Activated T-cell treated with anti-CD3 and anti-CD28 coated beads, Interleukin-2, amount 50 U/mL, for 4 hours (primary cell): ENCODE measurements around the gene FAM83C. TPM values are rescaled to one million over a fixed set of nuclear protein-coding genes. Genes with fewer than 3 reads are reported as not detected.

Experiments used
- ATAC-seq, 2 donors: fragments of 200-7000 bp; cut with Tn5 transposase; one replicate each; pipeline ENCODE4 v1.10.0; 2021
- DNase-seq: peaks from one replicate; pipeline ENCODE4 v3.0.0-alpha.2; 2020
- H3K27me3 Mint-ChIP-seq: one replicate; pipeline ENCODE4 v1.8.0; 2021; ENCODE audit warnings: low read depth, mixed read lengths
- H3K36me3 Mint-ChIP-seq: one replicate; pipeline ENCODE4 v1.8.0; 2022; ENCODE audit warnings: mixed read lengths; ENCODE audit not compliant: insufficient read depth
- H3K4me1 Mint-ChIP-seq: one replicate; pipeline ENCODE4 v1.8.0; 2021; ENCODE audit warnings: low read depth, mixed read lengths
- H3K4me3 Mint-ChIP-seq: one replicate; pipeline ENCODE4 v1.8.0; 2021; ENCODE audit warnings: mild to moderate bottlenecking, moderate library complexity, mixed read lengths
- H3K9me3 Mint-ChIP-seq: one replicate; pipeline ENCODE4 v1.8.0; 2021; ENCODE audit warnings: mixed read lengths
- total RNA-seq, 3 donors: library from RNA; stranded (reverse); gene quantifications; one replicate each; pipeline ENCODE4 v1.2.1, GENCODE V29; 2021

FAM83C gene
- total RNA-seq, 3 donors from 2014 or later = not detected

DNA sequence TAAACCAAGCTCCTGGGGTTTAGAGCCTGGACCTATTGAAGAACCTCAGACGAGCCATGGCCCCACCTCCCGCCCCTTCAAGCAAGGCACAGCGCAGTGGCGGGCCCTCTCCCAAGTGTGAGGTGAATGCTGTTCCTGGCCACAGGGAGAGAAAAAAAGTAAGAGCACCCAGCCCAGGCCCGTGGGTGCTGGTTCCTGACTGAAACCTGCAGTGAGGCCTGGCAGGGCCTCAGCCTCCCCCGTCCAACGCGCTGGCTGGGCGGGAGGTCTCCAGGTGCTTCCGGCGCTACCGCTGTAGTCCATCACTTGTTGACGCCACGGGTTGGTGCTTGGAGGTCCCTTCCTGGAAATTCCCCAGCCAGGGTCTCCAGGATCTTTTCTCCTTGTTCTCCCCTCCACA, 5.5 kb upstream of the FAM83C start:
- no peaks in the 10 kb centered on the region for H3K9me3 Mint-ChIP-seq
- H3K4me3 Mint-ChIP-seq = no peak overlapping the region
- peaks cover 3% of the 10 kb centered on the region for H3K4me1 Mint-ChIP-seq
- ATAC-seq (no peak), DNase-seq (no peak)
- H3K36me3 Mint-ChIP-seq = no peaks in the 10 kb centered on the region
- no peaks in the 10 kb centered on the region for H3K27me3 Mint-ChIP-seq

DNA sequence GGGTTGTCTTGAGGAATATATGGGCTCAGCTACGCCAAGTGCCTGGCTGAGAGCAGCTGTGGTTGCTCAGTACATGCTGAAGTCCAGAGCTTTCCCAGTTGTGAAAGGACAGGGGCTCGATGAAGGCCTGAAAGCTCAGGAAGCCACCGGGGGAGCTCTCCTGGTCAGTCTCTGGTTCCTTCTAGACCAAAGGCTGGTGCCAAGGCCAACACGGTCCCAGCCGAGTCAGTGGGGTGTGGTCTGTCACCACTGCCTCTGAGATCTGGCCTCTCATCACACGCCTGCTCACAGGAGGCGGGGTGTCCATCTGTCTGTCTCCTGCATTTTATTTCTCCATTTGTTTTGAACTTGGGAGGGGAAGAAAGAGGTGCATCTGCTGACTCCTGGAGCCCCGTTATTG, 4.9 kb upstream of the FAM83C start:
- Mint-ChIP-seq H3K27me3 (no peaks in the 10 kb centered on the region), H3K9me3 (no peaks in the 10 kb centered on the region), H3K4me1 (no peaks in the 10 kb centered on the region), H3K36me3 (no peaks in the 10 kb centered on the region), H3K4me3 (no peak overlapping the region)
- no peak for ATAC-seq
- no peak for DNase-seq

- no peaks in the 10 kb centered on the region for H3K9me3 Mint-ChIP-seq
- H3K4me3 Mint-ChIP-seq = no peak overlapping the region
- ATAC-seq (no peak), DNase-seq (no peak)
- H3K27me3 Mint-ChIP-seq = no peaks in the 10 kb centered on the region
- H3K4me1 Mint-ChIP-seq = no peaks in the 10 kb centered on the region
- no peaks in the 10 kb centered on the region for H3K36me3 Mint-ChIP-seq
These were observed 3.9 kb upstream of the FAM83C start for GRCh38 chr20:35296101-35296554.

DNA sequence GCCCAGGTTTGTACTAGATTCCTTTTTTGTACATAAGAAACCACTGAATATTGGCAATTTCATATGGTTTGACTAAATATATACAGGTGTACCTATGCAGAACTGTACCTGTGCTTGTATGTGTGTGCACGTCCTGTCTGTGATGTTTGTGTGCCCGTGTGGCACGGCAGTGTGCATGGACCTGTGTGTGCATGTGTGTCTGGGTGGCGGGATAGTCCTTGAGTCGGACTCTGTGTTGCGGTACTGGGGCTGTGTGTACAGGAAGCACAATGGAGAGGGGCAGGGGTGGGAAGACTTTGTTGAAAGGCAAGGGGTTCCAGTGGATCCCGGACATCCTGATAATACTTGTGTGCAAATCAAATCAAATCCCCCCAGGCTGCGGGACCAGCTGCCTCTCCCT, 3.4 kb upstream of the FAM83C start:
- no peak for DNase-seq

GRCh38 chr20:35295058-35295457, 2.8 kb upstream of the FAM83C start:
- ATAC-seq = no peak
- no peaks in the 10 kb centered on the region for H3K4me1 Mint-ChIP-seq
- H3K4me3 Mint-ChIP-seq = no peak overlapping the region
- no peak for DNase-seq
- H3K36me3 Mint-ChIP-seq = no peaks in the 10 kb centered on the region
- no peaks in the 10 kb centered on the region for H3K27me3 Mint-ChIP-seq
- H3K9me3 Mint-ChIP-seq = no peaks in the 10 kb centered on the region

More for the DNA sequence above, 3.4 kb upstream of the FAM83C start:
- no peaks in the 10 kb centered on the region for H3K36me3 Mint-ChIP-seq
- no peak for ATAC-seq
- no peaks in the 10 kb centered on the region for H3K27me3 Mint-ChIP-seq
- no peak overlapping the region for H3K4me3 Mint-ChIP-seq
- H3K9me3 Mint-ChIP-seq = no peaks in the 10 kb centered on the region
- no peaks in the 10 kb centered on the region for H3K4me1 Mint-ChIP-seq

DNA sequence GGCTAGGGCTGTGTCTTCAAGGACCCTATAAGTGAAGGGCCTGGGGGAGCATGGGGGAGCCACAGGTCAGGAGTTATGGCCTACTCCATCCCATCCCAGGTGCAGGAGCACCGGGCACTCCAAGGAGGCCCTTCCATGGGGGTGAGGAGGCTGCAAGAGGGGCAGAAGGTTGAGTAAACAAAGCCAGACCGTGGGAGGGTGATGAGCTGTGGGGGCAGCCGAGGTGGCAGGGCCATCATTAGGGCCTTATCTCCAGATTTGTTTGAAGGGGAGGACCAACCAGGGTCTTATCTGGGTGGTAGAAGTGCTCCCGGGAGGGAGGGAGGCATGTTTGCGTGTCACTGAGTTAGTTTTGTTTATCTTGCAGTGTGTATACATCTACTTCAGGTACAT, 2.1 kb upstream of the FAM83C start:
- Mint-ChIP-seq H3K36me3 (no peaks in the 10 kb centered on the region), H3K4me3 (no peak overlapping the region), H3K4me1 (no peaks in the 10 kb centered on the region), H3K9me3 (no peaks in the 10 kb centered on the region), H3K27me3 (no peaks in the 10 kb centered on the region)
- DNase-seq = no peak
- no peak for ATAC-seq

DNA sequence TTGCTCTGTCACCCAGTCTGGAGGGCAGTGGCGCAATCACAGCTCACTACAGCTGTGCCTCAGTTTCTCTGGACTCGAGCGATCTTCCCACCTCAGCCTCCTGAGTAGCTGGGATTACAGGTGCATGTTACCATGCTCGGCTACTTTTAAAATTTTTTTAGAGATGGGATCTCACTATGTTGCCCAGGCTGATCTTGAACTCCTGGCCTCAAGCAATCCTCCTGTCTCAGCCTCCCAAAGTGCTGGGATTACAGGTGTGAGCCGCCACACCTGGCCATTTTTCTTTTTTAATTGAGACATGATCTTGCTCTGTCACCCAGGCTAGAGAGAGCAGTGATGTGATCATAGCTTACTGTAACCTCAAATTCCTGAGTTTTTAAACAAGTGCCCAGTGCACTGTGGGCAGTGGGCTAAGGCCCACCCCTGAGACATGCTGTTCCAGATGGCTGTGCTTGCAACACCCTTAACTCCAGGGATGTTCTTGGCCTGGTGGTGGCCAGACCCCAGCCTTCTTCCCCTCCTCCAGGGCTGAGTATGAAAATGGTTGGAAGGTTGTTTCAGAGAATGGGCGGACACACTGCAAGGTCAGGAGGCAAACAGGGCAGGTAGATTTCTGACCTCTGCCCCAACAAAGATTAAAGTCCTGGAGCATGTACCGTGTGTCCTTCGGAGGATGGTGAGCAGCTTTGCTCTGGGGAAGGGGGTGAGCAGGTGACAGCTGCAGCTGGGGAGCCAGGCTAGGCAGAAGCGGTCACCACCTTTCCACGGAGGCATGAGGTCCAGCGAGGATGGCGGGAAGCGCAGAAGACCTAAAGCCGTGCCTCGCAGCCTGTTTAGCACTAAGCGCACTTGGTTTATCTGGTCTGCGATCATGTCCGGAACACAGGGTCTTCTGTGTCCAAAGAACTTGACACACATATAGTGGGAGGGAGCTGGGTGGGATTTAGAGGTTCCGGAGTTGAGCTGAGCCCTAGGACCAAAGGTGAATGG, 1.4 kb upstream of the FAM83C start:
- H3K36me3 Mint-ChIP-seq = no peaks in the 10 kb centered on the region
- no peaks in the 10 kb centered on the region for H3K27me3 Mint-ChIP-seq
- no peaks in the 10 kb centered on the region for H3K4me1 Mint-ChIP-seq
- DNase-seq = no peak
- no peak overlapping the region for H3K4me3 Mint-ChIP-seq
- no peaks in the 10 kb centered on the region for H3K9me3 Mint-ChIP-seq
- ATAC-seq = no peak

DNA sequence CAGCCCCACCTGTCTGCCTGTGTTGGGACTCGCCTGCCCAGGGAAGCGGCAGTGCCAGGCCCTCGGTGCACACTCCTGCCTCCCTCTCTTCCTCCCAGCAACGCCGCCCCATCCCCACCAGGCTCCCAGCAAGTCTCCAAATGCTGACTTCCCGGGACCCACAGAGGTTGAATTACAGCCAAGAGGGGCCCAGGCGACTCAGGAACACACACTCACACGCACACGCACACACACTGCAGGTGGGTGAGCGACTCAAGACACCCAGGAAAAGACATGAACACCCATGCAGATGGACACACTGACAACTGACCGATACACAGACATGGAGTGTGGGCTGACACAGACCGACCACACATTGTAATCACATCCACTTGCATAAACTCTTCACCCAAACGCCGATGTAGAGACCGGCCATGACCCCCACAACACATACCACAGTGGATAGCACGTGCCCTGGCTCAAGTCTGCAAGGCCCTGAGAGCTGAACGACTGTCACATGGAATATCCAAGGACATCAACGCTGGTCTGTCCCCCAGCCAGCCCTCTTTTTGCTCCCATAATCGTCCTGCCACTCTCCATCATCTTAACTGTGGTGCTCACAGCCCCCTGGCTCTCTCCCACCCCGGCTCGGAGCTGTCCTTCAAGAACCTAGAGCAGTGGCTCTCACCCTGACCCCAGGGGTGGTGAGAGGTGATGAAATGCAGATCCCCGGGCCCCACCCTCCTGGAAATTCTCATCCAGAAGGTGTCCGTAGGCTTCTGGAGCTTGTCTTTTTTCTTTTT, 470 bp upstream of the FAM83C start:
- H3K9me3 Mint-ChIP-seq = no peaks in the 10 kb centered on the region
- DNase-seq (no peak), ATAC-seq (no peak)
- no peaks in the 10 kb centered on the region for H3K36me3 Mint-ChIP-seq
- H3K4me3 Mint-ChIP-seq = no peak overlapping the region
- no peaks in the 10 kb centered on the region for H3K4me1 Mint-ChIP-seq
- H3K27me3 Mint-ChIP-seq = no peaks in the 10 kb centered on the region

DNA sequence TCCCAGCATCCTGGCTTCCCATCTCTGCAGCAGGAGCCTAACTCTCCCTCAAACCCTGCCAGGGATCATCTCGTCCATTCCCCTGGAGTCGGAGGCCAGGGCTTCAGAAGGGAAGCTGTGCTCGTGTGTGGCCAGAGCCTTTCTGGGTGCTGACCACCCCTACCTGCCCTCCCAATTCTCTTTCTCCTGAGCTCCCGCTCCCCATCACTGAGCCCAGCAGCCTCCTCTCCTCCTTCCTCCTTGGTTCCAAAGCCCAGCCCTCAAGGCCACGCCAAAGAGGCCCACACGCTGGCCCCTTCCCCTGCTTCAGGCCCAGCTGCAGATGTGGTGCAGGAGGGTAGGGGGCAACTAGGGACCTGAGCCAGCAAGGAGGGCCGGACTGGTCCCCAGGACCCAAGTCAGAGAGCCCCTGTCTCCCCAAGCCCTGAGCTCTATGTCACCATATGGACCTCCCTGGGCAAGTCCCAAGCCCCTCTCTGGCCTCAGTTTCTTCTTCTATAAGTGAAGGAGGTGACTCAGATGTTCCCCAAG, 1.3 kb downstream of the FAM83C start:
- peak in 1 of 2 donors; percentile 29 for ATAC-seq
- Mint-ChIP-seq H3K9me3 (no peaks in the 10 kb centered on the region), H3K36me3 (no peaks in the 10 kb centered on the region), H3K27me3 (no peaks in the 10 kb centered on the region), H3K4me1 (peaks cover 2% of the 10 kb centered on the region), H3K4me3 (no peak overlapping the region)
- no peak for DNase-seq

GRCh38 chr20:35290186-35290886, 1.9 kb downstream of the FAM83C start:
- H3K9me3 Mint-ChIP-seq = no peaks in the 10 kb centered on the region
- no peaks in the 10 kb centered on the region for H3K36me3 Mint-ChIP-seq
- no peak for DNase-seq
- peaks cover 7% of the 10 kb centered on the region for H3K4me1 Mint-ChIP-seq
- no peak for ATAC-seq
- H3K4me3 Mint-ChIP-seq = no peak overlapping the region
- H3K27me3 Mint-ChIP-seq = no peaks in the 10 kb centered on the region

DNA sequence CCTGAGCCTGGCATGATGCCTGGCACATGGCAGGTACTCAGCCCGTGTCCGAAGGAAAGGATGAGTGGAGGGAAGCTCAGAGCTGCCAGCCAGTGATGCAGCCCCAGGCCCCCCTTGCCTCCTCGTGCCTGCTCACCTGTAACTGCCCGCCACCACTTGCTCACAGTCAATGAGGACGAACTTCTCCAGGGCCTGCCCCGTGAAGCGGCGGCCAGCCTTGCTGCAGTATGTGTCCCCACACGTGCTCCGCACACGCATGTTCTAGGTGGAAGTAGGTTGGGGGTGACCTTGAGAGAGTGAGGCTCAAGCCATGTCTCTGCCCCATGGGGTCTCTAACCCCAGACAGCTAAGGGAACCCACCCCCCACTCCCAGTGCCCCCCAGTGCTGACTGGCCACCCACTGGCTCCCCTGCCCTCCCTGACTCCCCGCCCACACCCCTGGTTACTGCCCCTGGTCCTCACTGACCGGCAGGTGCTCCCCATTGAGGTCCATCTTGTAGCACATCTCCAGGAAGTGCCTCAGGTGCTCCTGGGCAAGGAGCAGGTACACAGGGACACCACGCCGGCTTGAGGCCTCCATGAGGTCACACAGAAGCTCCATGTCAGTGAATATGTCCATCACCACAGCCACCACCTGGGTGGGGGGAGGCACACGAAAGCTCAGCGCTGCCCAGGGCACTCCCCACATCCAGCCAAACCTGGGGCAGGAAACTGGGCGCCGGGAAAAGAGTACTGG, 3.7 kb downstream of the FAM83C start:
- Mint-ChIP-seq H3K4me3 (no peak overlapping the region), H3K9me3 (no peaks in the 10 kb centered on the region), H3K27me3 (no peaks in the 10 kb centered on the region), H3K36me3 (no peaks in the 10 kb centered on the region), H3K4me1 (peaks cover 16% of the 10 kb centered on the region)
- ATAC-seq = no peak
- DNase-seq = no peak

GRCh38 chr20:35287509-35288324, 4.5 kb downstream of the FAM83C start:
- DNase-seq (no peak), ATAC-seq (no peak)
- no peaks in the 10 kb centered on the region for H3K9me3 Mint-ChIP-seq
- H3K4me1 Mint-ChIP-seq = peaks cover 19% of the 10 kb centered on the region
- no peak overlapping the region for H3K4me3 Mint-ChIP-seq
- no peaks in the 10 kb centered on the region for H3K36me3 Mint-ChIP-seq
- no peaks in the 10 kb centered on the region for H3K27me3 Mint-ChIP-seq

DNA sequence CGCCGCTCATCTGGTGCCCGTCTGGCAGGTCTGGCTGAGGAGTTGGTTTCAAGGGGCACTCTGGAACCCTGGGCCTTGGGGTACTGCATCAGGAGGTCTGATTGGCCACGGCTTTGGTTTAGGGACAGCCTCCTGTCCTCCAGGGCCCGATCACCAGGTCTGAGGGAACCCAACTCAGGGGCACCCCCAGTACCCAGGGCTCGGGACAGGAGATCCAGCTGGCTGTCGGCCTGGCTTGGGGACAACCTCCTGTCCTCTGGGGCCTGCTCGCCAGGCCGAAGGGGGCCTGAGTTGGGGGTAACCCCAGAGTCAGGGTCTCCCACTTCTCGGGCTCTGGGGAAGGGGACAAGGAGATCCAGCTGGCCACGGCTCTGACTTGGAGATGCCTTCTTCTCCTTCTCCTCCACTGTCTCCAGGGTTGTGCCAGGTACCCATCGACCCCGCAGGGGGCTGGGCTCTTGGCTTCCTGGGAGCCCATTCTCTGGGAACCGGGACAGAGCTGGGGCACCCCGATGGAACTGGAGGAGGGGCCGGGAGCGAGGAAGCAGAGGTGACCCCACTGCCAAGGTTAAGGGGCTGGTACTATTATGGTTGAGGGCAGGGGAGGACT, 5.2 kb downstream of the FAM83C start:
- Mint-ChIP-seq H3K27me3 (no peaks in the 10 kb centered on the region), H3K36me3 (peaks cover 3% of the 10 kb centered on the region)

More for the DNA sequence above, 5.2 kb downstream of the FAM83C start:
- Mint-ChIP-seq H3K4me3 (no peak overlapping the region), H3K9me3 (no peaks in the 10 kb centered on the region), H3K4me1 (peaks cover 25% of the 10 kb centered on the region)
- ATAC-seq (no peak), DNase-seq (no peak)
